Heart left ventricle (tissue), 13 donors: ENCODE measurements around the gene ST6GALNAC5.

Source experiments
- CTCF ChIP-seq, 12 donors: fragments of 200-600 bp; sonication (generic) in 4 of 12; IDR thresholded peaks; one replicate each; pipeline versions ENCODE4 v1.5.0 to v1.8.0; 2018 to 2022; ENCODE audit warnings: antibody characterized with exemption in 12 of 12, mild to moderate bottlenecking in 5 of 12
- POLR2A ChIP-seq, 2 donors: fragments of 450-650 bp; IDR thresholded peaks; one replicate each; pipeline ENCODE4 v1.6.1; 2017; ENCODE audit warnings: antibody characterized with exemption in 2 of 2, mild to moderate bottlenecking in 2 of 2, moderate library complexity in 2 of 2
- donor health status: ischemic (EF 13 %, LVEDD 7.1; RV severe dilation, severe dysfunction).
- donor health status: DM: no; HTN: yes; CAD: no.
- donor health status: DM: no; HTN: no; CAD: no.
- donor health status: ischemic (EF 25% LVEDD 6.9; RV normal size, moderate dysfunction).
- donor health status: ischemic (EF 25% LVEDD 5.7; RV mildly dilated, moderate dysfunction).
- donor health status: ischemic (EF 35%, LVEDD 5.7; RV mildly dilated, moderate dysfunction).
- donor health status: nonischemic (EF 11% LVEDD 7.7; RV severe dilation, severe dysfunction).
- donor health status: DM: yes; HTN: yes; CAD: no.
- donor health status: PGD.
- donor health status: ischemic (EF 29% LVEDD 5.4; RV normal size, mild dysfunction).
- donor health status: nonischemic (EF 23%, LVEDD 6.1; RV moderate dilation, normal function).

GRCh38 chr1:76944942-76945341 lies 77.7 kb downstream of the ST6GALNAC5 start:
- no peak for TF ChIP-seq CTCF (IDR thresholded peaks at IDR 0.05)
- TF ChIP-seq POLR2A (IDR thresholded peaks at IDR 0.05), result no peak
